ENCODE measurements around the gene TBL1X. TPM values are rescaled to one million over a fixed set of nuclear protein-coding genes. Genes with fewer than 3 reads are reported as not detected.

TBL1X gene
- total RNA-seq, 1 donor from 2014 or later = 32.5 TPM

DNA sequence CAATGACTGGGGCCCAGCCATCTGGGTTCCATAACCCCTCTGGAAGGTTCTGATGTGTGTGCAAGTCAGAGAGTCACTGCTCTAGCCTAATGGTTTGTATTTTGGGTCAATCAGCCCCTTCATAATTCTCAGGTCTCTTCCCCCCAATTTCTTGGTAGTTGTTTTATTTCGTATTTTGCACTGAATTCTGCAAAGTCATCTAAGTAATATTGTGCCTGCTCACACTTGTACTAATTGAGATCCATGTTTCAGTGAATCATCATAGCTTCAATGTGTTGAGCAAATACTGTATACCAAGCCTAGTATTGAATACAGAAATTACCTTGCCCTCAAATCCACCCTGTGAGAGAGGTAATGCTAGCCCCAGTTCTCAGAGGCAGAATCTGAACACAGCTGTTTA lies 28.0 kb upstream of the TBL1X start:
- H3K4me1 Mint-ChIP-seq = peaks cover 6% of the 10 kb centered on the region
- H3K9me3 Mint-ChIP-seq = no peaks in the 10 kb centered on the region
- H3K27ac Mint-ChIP-seq (ENCODE audit: unreplicated experiment) = no peak overlapping the region
- H3K4me3 Mint-ChIP-seq = no peak overlapping the region
- DNase-seq (ENCODE audit: low read depth, low spot score) = no peak
- TF ChIP-seq, protein P1, sequence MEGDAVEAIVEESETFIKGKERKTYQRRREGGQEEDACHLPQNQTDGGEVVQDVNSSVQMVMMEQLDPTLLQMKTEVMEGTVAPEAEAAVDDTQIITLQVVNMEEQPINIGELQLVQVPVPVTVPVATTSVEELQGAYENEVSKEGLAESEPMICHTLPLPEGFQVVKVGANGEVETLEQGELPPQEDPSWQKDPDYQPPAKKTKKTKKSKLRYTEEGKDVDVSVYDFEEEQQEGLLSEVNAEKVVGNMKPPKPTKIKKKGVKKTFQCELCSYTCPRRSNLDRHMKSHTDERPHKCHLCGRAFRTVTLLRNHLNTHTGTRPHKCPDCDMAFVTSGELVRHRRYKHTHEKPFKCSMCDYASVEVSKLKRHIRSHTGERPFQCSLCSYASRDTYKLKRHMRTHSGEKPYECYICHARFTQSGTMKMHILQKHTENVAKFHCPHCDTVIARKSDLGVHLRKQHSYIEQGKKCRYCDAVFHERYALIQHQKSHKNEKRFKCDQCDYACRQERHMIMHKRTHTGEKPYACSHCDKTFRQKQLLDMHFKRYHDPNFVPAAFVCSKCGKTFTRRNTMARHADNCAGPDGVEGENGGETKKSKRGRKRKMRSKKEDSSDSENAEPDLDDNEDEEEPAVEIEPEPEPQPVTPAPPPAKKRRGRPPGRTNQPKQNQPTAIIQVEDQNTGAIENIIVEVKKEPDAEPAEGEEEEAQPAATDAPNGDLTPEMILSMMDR (conservative IDR thresholded peaks at IDR 0.05) = no peak
- no peaks in the 10 kb centered on the region for H3K27me3 Mint-ChIP-seq (ENCODE audit: low read depth)
- H3K36me3 Mint-ChIP-seq (ENCODE audit: low read depth) = no peaks in the 10 kb centered on the region

DNA sequence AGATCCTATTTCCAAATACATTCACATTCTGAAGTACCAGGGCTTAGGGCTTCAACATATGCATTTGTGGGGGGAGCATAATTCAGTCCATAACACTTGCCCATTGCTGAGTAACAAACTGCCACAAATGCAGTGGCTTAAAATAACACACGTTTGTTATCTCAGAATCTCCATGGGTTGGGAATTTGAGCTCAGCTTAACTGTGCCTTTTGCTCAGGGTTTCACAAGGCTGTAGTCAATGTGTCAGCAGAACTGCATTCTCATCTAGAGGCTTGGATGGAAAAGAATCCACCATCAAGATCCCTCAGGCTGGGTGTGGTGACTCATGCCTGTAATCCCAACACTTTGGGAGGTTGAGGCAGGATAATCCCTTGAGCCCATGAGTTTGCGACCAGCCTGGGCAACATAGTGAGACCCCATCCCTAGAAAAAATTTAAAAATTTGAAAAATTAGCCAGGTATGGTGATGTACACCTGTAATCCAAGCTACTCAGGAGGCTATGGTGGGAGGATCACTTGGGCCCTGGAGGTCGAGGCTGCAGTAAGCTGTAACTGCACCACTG lies 25.8 kb upstream of the TBL1X start:
- H3K27me3 Mint-ChIP-seq (ENCODE audit: low read depth) = no peaks in the 10 kb centered on the region
- H3K4me1 Mint-ChIP-seq = peaks cover 6% of the 10 kb centered on the region
- no peak overlapping the region for H3K4me3 Mint-ChIP-seq
- H3K27ac Mint-ChIP-seq (ENCODE audit: unreplicated experiment) = no peak overlapping the region
- H3K36me3 Mint-ChIP-seq (ENCODE audit: low read depth) = no peaks in the 10 kb centered on the region
- no peak for DNase-seq (ENCODE audit: low read depth, low spot score)
- peaks cover 3% of the 10 kb centered on the region for H3K9me3 Mint-ChIP-seq
- TF ChIP-seq, protein P1 (conservative IDR thresholded peaks at IDR 0.05) = no peak

DNA sequence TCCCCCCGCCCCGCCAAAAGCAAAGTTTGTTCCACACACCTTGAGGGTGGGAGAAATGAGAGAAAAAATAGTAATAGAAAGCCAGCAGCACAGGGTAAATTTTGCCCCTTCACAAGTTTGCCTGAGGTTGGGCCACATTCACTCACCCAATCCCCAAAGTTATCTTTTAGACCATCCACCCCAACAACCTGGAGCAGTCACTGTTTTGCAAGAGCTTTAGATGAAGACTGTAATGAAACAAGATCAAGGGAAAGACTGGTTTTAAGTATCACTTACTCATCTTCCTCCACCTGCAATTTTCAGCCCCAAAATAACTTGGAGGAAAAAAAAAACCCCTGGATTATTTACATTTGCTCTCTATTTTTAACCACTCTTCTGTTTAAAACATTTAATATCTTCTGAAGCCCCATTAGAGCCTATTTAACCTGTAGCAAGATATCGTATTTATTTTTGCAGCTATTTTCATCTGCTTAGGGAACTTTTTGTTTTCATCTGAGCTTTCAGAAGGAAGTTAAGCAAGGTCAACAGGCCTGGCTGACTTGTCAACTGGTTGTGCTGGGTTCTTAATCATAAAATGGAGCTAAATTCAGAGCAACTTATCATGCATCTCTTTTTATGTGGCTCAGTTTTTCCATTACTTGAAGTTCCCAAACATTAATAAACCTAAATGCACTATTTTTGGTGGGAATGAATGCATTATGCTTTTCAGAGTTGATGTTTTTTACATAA lies 24.6 kb upstream of the TBL1X start:
- Mint-ChIP-seq H3K9me3 (peaks cover 3% of the 10 kb centered on the region), H3K4me1 (peaks cover 13% of the 10 kb centered on the region), H3K27ac (ENCODE audit: unreplicated experiment) (no peak overlapping the region), H3K36me3 (ENCODE audit: low read depth) (no peaks in the 10 kb centered on the region), H3K27me3 (ENCODE audit: low read depth) (no peaks in the 10 kb centered on the region), H3K4me3 (no peak overlapping the region)
- DNase-seq (ENCODE audit: low read depth, low spot score) = no peak
- TF ChIP-seq, protein P1 (conservative IDR thresholded peaks at IDR 0.05) = no peak

DNA sequence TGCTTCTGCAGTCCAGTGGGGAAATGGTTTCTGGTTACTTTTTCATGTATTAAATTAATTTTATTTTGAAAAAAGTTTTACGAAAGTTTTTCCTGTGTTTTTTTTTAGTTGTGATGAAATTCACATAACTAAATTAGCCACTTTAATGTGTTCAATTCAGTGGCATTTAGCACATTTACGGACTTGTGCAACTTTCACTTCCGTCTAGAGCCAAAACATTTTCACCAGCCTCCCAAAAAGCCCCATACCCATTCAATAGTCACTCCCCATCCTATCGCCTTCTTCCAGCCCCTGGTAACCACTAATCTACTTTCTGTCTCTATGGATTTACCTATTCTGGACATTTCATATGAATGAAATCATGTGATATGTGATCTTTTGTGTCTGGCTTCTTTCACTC lies 22.8 kb upstream of the TBL1X start:
- H3K36me3 Mint-ChIP-seq (ENCODE audit: low read depth) = no peaks in the 10 kb centered on the region
- no peak for DNase-seq (ENCODE audit: low read depth, low spot score)
- peaks cover 13% of the 10 kb centered on the region for H3K4me1 Mint-ChIP-seq
- no peak overlapping the region for H3K4me3 Mint-ChIP-seq
- peaks cover 3% of the 10 kb centered on the region for H3K9me3 Mint-ChIP-seq
- no peaks in the 10 kb centered on the region for H3K27me3 Mint-ChIP-seq (ENCODE audit: low read depth)
- TF ChIP-seq, protein P1 (conservative IDR thresholded peaks at IDR 0.05) = no peak
- no peak overlapping the region for H3K27ac Mint-ChIP-seq (ENCODE audit: unreplicated experiment)

DNA sequence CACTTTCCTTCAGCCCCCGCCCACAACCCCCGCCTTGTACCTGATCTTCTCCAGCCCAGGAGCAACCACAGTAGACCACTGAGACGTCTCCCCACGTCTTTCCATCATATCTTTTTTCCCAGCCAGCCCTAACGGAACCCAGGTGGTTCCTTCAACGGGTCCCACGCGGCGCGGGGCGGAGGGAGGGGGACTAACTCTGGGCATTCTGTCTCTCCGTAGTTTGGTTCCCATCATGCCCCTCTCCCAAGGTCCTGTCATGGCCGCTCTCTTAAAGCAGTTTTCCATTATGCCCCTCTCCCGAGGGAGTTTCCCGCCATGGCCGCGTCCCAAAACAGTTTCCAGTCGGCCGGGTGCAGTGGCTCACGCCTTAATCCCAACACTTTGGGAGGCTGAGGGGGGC lies 21.5 kb upstream of the TBL1X start:
- no peaks in the 10 kb centered on the region for H3K36me3 Mint-ChIP-seq (ENCODE audit: low read depth)
- no peak overlapping the region for H3K4me3 Mint-ChIP-seq
- H3K27ac Mint-ChIP-seq (ENCODE audit: unreplicated experiment) = no peak overlapping the region
- TF ChIP-seq, protein P1 (conservative IDR thresholded peaks at IDR 0.05) = no peak
- peaks cover 7% of the 10 kb centered on the region for H3K4me1 Mint-ChIP-seq
- H3K27me3 Mint-ChIP-seq (ENCODE audit: low read depth) = no peaks in the 10 kb centered on the region
- DNase-seq (ENCODE audit: low read depth, low spot score) = no peak
- H3K9me3 Mint-ChIP-seq = peaks cover 3% of the 10 kb centered on the region

Measured in neural crest cell (in vitro differentiated cells).